Measurements from ENCODE around the gene ZRSR2. TPM values are rescaled to one million over a fixed set of nuclear protein-coding genes. Genes with fewer than 3 reads are reported as not detected.
A peak's percentile ranks its signal among the peaks of the same experiment; 100 is the strongest.

The ZRSR2 gene
- total and polyA plus RNA-seq, 2 of the 13 experiments (the other 11 are each of a cell fraction or from before 2014, with no cell fraction given) = 3.6 to 4.9 TPM

GRCh38 chrX:15744181-15744867 is 46.0 kb upstream of the ZRSR2 start (continued):
- no peak for TF ChIP-seq CCAR2 (optimal IDR thresholded peaks at IDR 0.05; ENCODE audit: low read depth, low read length)
- TF ChIP-seq ZNF414 (CRISPR knock-in tag; IDR thresholded peaks at IDR 0.05) = no peak
- no peak for TF ChIP-seq POLR2AphosphoS5 (IDR thresholded peaks at IDR 0.05; ENCODE audit: low read depth, low read length)
- no peak; the same call in 1 of the 2 replicates for TF ChIP-seq NCOR1 (IDR thresholded peaks at IDR 0.05; ENCODE audit: borderline replicate concordance, low read length)
- TF ChIP-seq FOXA1 (IDR thresholded peaks at IDR 0.05) = no peak
- TF ChIP-seq FOXA1 (CRISPR knock-in tag; IDR thresholded peaks at IDR 0.05) = peak; percentile 92
- TF ChIP-seq ZNF253 (CRISPR knock-in tag; IDR thresholded peaks at IDR 0.05; ENCODE audit: borderline replicate concordance) = no peak
- peak; percentile 24; the same call in 1 of the 2 replicates for TF ChIP-seq ELF1 (CRISPR knock-in tag; IDR thresholded peaks at IDR 0.05)
- TF ChIP-seq ZBTB37 (CRISPR knock-in tag; IDR thresholded peaks at IDR 0.05) = no peak
- no peak for TF ChIP-seq TGIF2 (CRISPR knock-in tag; IDR thresholded peaks at IDR 0.05)
- no peak for TF ChIP-seq ARID3A (IDR thresholded peaks at IDR 0.05; ENCODE audit: low read depth, low read length)
- TF ChIP-seq ZNF33B (CRISPR knock-in tag; IDR thresholded peaks at IDR 0.05) = no peak
- TF ChIP-seq ETV6 (CRISPR knock-in tag; conservative IDR thresholded peaks at IDR 0.05) = no peak
- peak; percentile 61 for TF ChIP-seq AHDC1 (CRISPR knock-in tag; IDR thresholded peaks at IDR 0.05; ENCODE audit: borderline replicate concordance)
- no peak for TF ChIP-seq ZBTB39 (CRISPR knock-in tag; IDR thresholded peaks at IDR 0.05)
- TF ChIP-seq TFE3 (CRISPR knock-in tag; IDR thresholded peaks at IDR 0.05) = no peak
- no peak for TF ChIP-seq TAF1 (CRISPR knock-in tag; IDR thresholded peaks at IDR 0.05)

Data from HepG2 (cell line).